Loucy (cell line): ENCODE results near the gene ARFRP1.

Experiments used
- H2AFZ ChIP-seq: fragments of 200-600 bp; sonication (generic); 2 replicates; pipeline ENCODE4 v1.6.0; 2016; ENCODE audit warnings: antibody characterized with exemption, mild to moderate bottlenecking, low read length, moderate library complexity
- H3F3A ChIP-seq: fragments of 200-600 bp; 2 replicates; pipeline ENCODE4 v1.6.0; 2016; ENCODE audit warnings: antibody characterized with exemption, low read depth, mild to moderate bottlenecking
- H3K27me3 ChIP-seq: fragments of 200-600 bp; sonication (generic); 2 replicates; pipeline ENCODE4 v1.6.1; 2014; ENCODE audit warnings: low read length, mild to moderate bottlenecking; ENCODE audit not compliant: insufficient read depth, poor library complexity, severe bottlenecking
- H3K36me3 ChIP-seq: fragments of 200-600 bp; sonication (generic); 2 replicates; pipeline ENCODE4 v1.6.1; 2016; ENCODE audit warnings: low read length; ENCODE audit not compliant: insufficient read depth
- H3K4me1 ChIP-seq: fragments of 200-600 bp; sonication (generic); 2 replicates; pipeline ENCODE4 v1.5.1; 2014; ENCODE audit warnings: low read length, mild to moderate bottlenecking; ENCODE audit not compliant: insufficient read depth, poor library complexity, severe bottlenecking
- H3K4me2 ChIP-seq: fragments of 200-600 bp; sonication (generic); 2 replicates; pipeline ENCODE4 v1.6.0; 2014; ENCODE audit warnings: antibody characterized with exemption, low read length, low read depth, mild to moderate bottlenecking; ENCODE audit not compliant: poor library complexity, severe bottlenecking
- H3K4me3 ChIP-seq: fragments of 200-600 bp; sonication (generic); 2 replicates; pipeline ENCODE4 v1.5.1; 2014; ENCODE audit warnings: low read length, mild to moderate bottlenecking, mixed read lengths; ENCODE audit not compliant: poor library complexity, severe bottlenecking
- H3K79me2 ChIP-seq: fragments of 200-600 bp; sonication (generic); 2 replicates; pipeline ENCODE4 v1.6.1; 2014; ENCODE audit warnings: low read length; ENCODE audit not compliant: insufficient read depth
- H3K9ac ChIP-seq: fragments of 200-600 bp; sonication (generic); 2 replicates; pipeline ENCODE4 v1.6.0; 2014; ENCODE audit warnings: mild to moderate bottlenecking, low read depth, low read length, moderate library complexity; ENCODE audit not compliant: poor library complexity, severe bottlenecking
- H3K9me2 ChIP-seq: fragments of 200-600 bp; sonication (generic); replicated peaks from 2 replicates; pipeline ENCODE4 v1.6.1; 2016; ENCODE audit warnings: low read depth, low read length, mixed read lengths
- H3K9me3 ChIP-seq: fragments of 200-600 bp; sonication (generic); 2 replicates; pipeline ENCODE4 v1.6.1; 2014; ENCODE audit warnings: mild to moderate bottlenecking, antibody characterized with exemption, low read length, low read depth; ENCODE audit not compliant: insufficient read depth
- H4K20me1 ChIP-seq: fragments of 200-600 bp; sonication (generic); 2 replicates; pipeline ENCODE4 v1.6.0; 2014; ENCODE audit warnings: antibody characterized with exemption, low read length, mild to moderate bottlenecking; ENCODE audit not compliant: insufficient read depth, poor library complexity, severe bottlenecking
- EZH2phosphoT487 ChIP-seq: fragments of 200-600 bp; IDR thresholded peaks from 2 replicates; pipeline ENCODE4 v1.6.1; 2018; ENCODE audit warnings: antibody characterized with exemption, mild to moderate bottlenecking, moderate library complexity, borderline replicate concordance
- TF ChIP-seq, protein P1 (sequence below): fragments of 200-600 bp; sonication (generic); conservative IDR thresholded peaks from 2 replicates; pipeline ENCODE4 v1.5.1; 2014; ENCODE audit warnings: mild to moderate bottlenecking, antibody characterized with exemption, low read length

Gene ARFRP1

DNA sequence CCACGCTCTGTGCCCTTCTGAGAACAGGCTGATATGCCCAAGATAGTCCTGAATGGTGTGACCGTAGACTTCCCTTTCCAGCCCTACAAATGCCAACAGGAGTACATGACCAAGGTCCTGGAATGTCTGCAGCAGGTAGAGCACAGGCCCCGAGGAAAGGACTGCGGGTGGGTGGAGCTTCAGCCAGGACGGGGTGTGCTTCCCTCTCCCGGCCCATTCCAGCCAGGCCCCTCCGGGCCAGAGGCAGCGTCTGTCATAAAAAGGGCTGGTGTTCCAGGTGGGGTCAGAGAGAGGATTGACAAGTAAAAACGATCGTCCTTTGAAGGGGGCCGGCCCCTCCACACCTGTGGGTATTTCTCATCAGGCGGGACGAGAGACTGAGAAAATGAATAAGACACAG, 48.4 kb downstream of the ARFRP1 start:
- Histone ChIP-seq H3K79me2 (peaks cover 40% of the 10 kb centered on the region), H3K9me2 (no peaks in the 10 kb centered on the region), H3K36me3 (no peaks in the 10 kb centered on the region; the same call in 1 of the 2 replicates), H4K20me1 (peaks cover 8% of the 10 kb centered on the region), H3F3A (no peaks in the 10 kb centered on the region), H3K4me1 (peaks cover 28% of the 10 kb centered on the region), H3K9me3 (no peaks in the 10 kb centered on the region), H3K4me3 (peak overlapping the region; percentile 91), H3K27me3 (no peaks in the 10 kb centered on the region), H3K4me2 (peak overlapping the region; percentile 98), H3K9ac (peak overlapping the region; percentile 84), H2AFZ (no peak overlapping the region)
- no peak for TF ChIP-seq EZH2phosphoT487
- TF ChIP-seq, protein P1, sequence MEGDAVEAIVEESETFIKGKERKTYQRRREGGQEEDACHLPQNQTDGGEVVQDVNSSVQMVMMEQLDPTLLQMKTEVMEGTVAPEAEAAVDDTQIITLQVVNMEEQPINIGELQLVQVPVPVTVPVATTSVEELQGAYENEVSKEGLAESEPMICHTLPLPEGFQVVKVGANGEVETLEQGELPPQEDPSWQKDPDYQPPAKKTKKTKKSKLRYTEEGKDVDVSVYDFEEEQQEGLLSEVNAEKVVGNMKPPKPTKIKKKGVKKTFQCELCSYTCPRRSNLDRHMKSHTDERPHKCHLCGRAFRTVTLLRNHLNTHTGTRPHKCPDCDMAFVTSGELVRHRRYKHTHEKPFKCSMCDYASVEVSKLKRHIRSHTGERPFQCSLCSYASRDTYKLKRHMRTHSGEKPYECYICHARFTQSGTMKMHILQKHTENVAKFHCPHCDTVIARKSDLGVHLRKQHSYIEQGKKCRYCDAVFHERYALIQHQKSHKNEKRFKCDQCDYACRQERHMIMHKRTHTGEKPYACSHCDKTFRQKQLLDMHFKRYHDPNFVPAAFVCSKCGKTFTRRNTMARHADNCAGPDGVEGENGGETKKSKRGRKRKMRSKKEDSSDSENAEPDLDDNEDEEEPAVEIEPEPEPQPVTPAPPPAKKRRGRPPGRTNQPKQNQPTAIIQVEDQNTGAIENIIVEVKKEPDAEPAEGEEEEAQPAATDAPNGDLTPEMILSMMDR = no peak

DNA sequence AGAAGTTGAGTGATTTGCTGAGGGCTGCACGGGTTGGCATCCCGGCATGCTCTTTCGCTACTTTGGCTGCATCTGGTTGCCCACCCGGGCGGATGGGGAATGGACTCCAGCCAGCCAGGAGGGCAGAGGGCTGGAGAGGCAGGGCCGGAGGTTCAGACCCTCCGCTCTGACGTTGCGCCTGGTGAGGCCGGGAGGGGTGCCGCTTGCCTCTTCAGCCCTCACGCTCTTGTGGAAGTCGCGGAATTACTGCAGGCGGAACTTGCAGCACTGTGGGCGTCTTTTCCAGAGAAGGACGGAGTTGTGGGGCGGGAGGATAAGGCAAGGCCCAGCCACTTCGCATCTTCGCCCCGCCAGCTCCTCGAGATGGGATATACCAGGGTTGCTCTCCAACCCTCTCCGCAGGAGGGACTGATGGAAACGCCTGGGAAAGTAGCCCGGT, 49.0 kb downstream of the ARFRP1 start:
- no peaks in the 10 kb centered on the region for H3K9me2 ChIP-seq
- H3K4me2 ChIP-seq = peak overlapping the region; percentile 98
- no peaks in the 10 kb centered on the region for H3K27me3 ChIP-seq
- H3K4me3 ChIP-seq = peak overlapping the region; percentile 91
- H3K79me2 ChIP-seq = peaks cover 41% of the 10 kb centered on the region
- H3K4me1 ChIP-seq = peaks cover 32% of the 10 kb centered on the region
- H3K9ac ChIP-seq = peak overlapping the region; percentile 84
- no peaks in the 10 kb centered on the region; the same call in 1 of the 2 replicates for H3K36me3 ChIP-seq
- no peaks in the 10 kb centered on the region for H3K9me3 ChIP-seq
- peak overlapping the region; percentile 95 for H2AFZ ChIP-seq
- no peak for TF ChIP-seq EZH2phosphoT487
- TF ChIP-seq, protein P1 = no peak
- peaks cover 8% of the 10 kb centered on the region for H4K20me1 ChIP-seq
- H3F3A ChIP-seq = no peaks in the 10 kb centered on the region

DNA sequence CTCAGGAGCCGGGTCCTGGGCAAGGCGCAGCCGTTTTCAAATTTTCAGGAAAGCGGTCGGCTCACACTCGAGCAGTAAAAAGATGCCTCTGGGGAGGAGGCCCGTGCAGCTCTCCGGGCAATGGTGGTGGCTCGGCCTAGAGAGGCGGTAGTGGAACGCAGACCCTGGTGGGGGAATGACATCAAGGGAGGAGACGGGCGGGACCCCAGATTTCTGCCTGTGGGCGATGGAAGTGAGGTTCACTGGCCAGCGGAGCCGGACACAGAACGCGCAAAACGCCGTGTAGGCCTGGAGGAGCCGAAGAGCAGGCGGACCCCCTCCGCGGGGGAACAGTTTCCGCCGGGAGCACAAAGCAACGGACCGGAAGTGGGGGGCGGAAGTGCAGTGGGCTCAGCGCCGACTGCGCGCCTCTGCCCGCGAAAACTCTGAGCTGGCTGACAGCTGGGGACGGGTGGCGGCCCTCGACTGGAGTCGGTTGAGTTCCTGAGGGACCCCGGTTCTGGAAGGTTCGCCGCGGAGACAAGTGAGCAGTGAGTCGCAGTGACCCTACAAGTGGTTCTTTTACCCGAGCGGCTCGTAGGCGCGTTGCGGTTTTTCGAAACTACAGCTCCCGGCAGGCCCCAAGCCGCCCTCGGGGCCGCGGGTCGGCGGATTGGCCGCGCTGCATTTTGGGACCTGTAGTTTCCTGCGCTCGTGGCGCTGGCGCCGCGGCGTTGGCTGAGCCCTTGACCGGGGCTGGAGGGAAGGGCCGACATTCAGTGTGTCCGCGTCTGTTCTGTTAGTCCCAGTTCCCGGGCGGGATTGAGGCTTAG, 49.6 kb downstream of the ARFRP1 start, which contains the start of gene RTEL1:
RTEL1 (plus strand) TSS at position 376 of the 812 bp plus-strand sequence. CDS start 1,091 bp downstream, outside the sequence.
- H3K9me3 ChIP-seq = no peaks in the 10 kb centered on the region
- H2AFZ ChIP-seq = peak within 1 kb of the TSS; percentile 95
- H3K9me2 ChIP-seq = no peaks in the 10 kb centered on the region
- H3K4me3 ChIP-seq = peak within 1 kb of the TSS; percentile 91
- H4K20me1 ChIP-seq = peaks cover 8% of the 10 kb centered on the region
- TF ChIP-seq, protein P1 = no peak
- no peak for TF ChIP-seq EZH2phosphoT487
- H3K4me2 ChIP-seq = peak within 1 kb of the TSS; percentile 98
- H3K36me3 ChIP-seq = no peaks in the 10 kb centered on the region; the same call in 1 of the 2 replicates
- H3K4me1 ChIP-seq = peaks cover 32% of the 10 kb centered on the region
- H3F3A ChIP-seq = no peaks in the 10 kb centered on the region
- peaks cover 41% of the 10 kb centered on the region for H3K79me2 ChIP-seq
- no peaks in the 10 kb centered on the region for H3K27me3 ChIP-seq
- H3K9ac ChIP-seq = peak within 1 kb of the TSS; percentile 84
